H1 (cell line): ENCODE results near the gene RFNG. TPM values are rescaled to one million over a fixed set of nuclear protein-coding genes. Genes with fewer than 3 reads are reported as not detected.

Source experiments
- CTCF ChIA-PET: fragments of 300-600 bp; sonication (Branson Sonifier 250); formaldehyde crosslinking; loops from one replicate; lab custom pipeline; 2021; ENCODE audit not compliant: partially characterized antibody; lab: Charles Lee
- POLR2A ChIA-PET: fragments of 300-600 bp; sonication (Branson Sonifier 250); formaldehyde crosslinking; loops from one replicate; lab custom pipeline; 2021; ENCODE audit warnings: inconsistent platforms; ENCODE audit not compliant: partially characterized antibody; lab: Charles Lee
- DNase-seq, 2 experiments: peaks; one replicate each; pipeline versions ENCODE4 v3.0.0 to v3.0.0-alpha.2; 2010 to 2022; ENCODE audit warnings: low spot score in 2 of 2, low read depth in 1 of 2, mixed read lengths in 1 of 2
- FAIRE-seq: peaks from 2 replicates; lab custom pipeline; 2011; peaks lifted over from hg19 to GRCh38; lab: Jason Lieb, UNC
- H2AFZ ChIP-seq: 2 replicates; pipeline ENCODE4 v1.8.1; 2012; ENCODE audit warnings: low read length, inconsistent platforms
- H2AK5ac ChIP-seq: 2 replicates; pipeline ENCODE4 v1.6.1; 2013; ENCODE audit warnings: low read depth, low read length
- H2BK120ac ChIP-seq: replicated peaks from 2 replicates; pipeline ENCODE3; 2013; ENCODE audit warnings: low read depth, low read length, inconsistent platforms
- H2BK12ac ChIP-seq: 2 replicates; pipeline ENCODE4 v1.6.1; 2013; ENCODE audit warnings: low read depth, low read length
- H2BK15ac ChIP-seq: 2 replicates; pipeline ENCODE4 v1.6.1; 2013; ENCODE audit warnings: low read length
- H2BK20ac ChIP-seq: 2 replicates; pipeline ENCODE4 v1.6.1; 2013; ENCODE audit warnings: low read length
- H2BK5ac ChIP-seq: 2 replicates; pipeline ENCODE4 v1.6.1; 2013; ENCODE audit warnings: low read depth, low read length
- H3K14ac ChIP-seq: 2 replicates; pipeline ENCODE4 v1.6.1; 2013; ENCODE audit warnings: inconsistent platforms; ENCODE audit not compliant: insufficient read length
- H3K18ac ChIP-seq: 2 replicates; pipeline ENCODE4 v1.6.1; 2013; ENCODE audit warnings: low read length; ENCODE audit errors: extremely low read depth
- H3K23ac ChIP-seq: 2 replicates; pipeline ENCODE4 v1.6.1; 2013; ENCODE audit warnings: inconsistent platforms; ENCODE audit not compliant: insufficient read length
- H3K23me2 ChIP-seq: 2 replicates; pipeline ENCODE4 v1.6.1; 2013; ENCODE audit warnings: low read depth, low read length
- H3K27ac ChIP-seq: 2 replicates; pipeline ENCODE4 v1.6.1; 2011; ENCODE audit warnings: low read depth, low read length, inconsistent platforms
- H3K27me3 ChIP-seq, 4 experiments: replicated peaks in 1 of 4; 1 replicate in 1 of 4; 2 replicates in 3 of 4; pipeline versions ENCODE4 v1.6.1 to v1.8.1; 2011 to 2013; ENCODE audit warnings: low read length in 3 of 4, mild to moderate bottlenecking in 3 of 4, inconsistent platforms in 2 of 4, mixed read lengths in 2 of 4, moderate library complexity in 1 of 4; ENCODE audit not compliant: control insufficient read depth in 3 of 4, insufficient read depth in 3 of 4; ENCODE audit errors: extremely low read depth in 1 of 4
- H3K36me3 ChIP-seq, 4 experiments: 2 replicates each; pipeline versions ENCODE4 v1.6.1 to v1.8.1; 2011 to 2013; ENCODE audit warnings: mild to moderate bottlenecking in 4 of 4, low read length in 3 of 4, moderate library complexity in 2 of 4, control low read depth in 1 of 4, inconsistent platforms in 1 of 4; ENCODE audit not compliant: insufficient read depth in 4 of 4, control insufficient read depth in 2 of 4
- H3K4ac ChIP-seq: replicated peaks from 2 replicates; pipeline ENCODE3; 2013; ENCODE audit warnings: low read length, low read depth, mixed read lengths, inconsistent platforms; ENCODE audit not compliant: insufficient read length
- H3K4me1 ChIP-seq, 4 experiments: replicated peaks in 1 of 4; 1 replicate in 1 of 4; 2 replicates in 3 of 4; pipeline versions ENCODE4 v1.6.1 to v1.8.1; 2011 to 2013; ENCODE audit warnings: low read length in 3 of 4, inconsistent platforms in 2 of 4, mixed read lengths in 1 of 4; ENCODE audit not compliant: insufficient read depth in 4 of 4, control insufficient read depth in 3 of 4
- H3K4me2 ChIP-seq, 2 experiments: 2 replicates each; pipeline versions ENCODE4 v1.6.1 to v1.8.1; 2011 to 2013; ENCODE audit warnings: low read depth in 2 of 2, low read length in 2 of 2, control low read depth in 1 of 2, inconsistent platforms in 1 of 2, mild to moderate bottlenecking in 1 of 2; ENCODE audit not compliant: insufficient read depth in 1 of 2
- H3K4me3 ChIP-seq, 4 experiments: fragments of 200-600, 300-600 bp in 1 of 4; sonication (generic), shearing (Covaris generic), sonication (Bioruptor Twin) in 1 of 4; 2 replicates each; pipeline versions ENCODE4 v1.5.1 to v1.8.1; 2011 to 2016; ENCODE audit warnings: low read length in 4 of 4, low read depth in 3 of 4, control low read depth in 2 of 4, inconsistent platforms in 2 of 4, mild to moderate bottlenecking in 2 of 4, mixed read lengths in 1 of 4, moderate library complexity in 1 of 4; ENCODE audit not compliant: insufficient read depth in 2 of 4; ENCODE audit errors: extremely low read depth in 1 of 4
- H3K56ac ChIP-seq: replicated peaks from 2 replicates; pipeline ENCODE3; 2013; ENCODE audit warnings: low read depth, mild to moderate bottlenecking, mixed read lengths, low read length, inconsistent platforms; ENCODE audit not compliant: insufficient read length
- H3K79me1 ChIP-seq: 2 replicates; pipeline ENCODE4 v1.6.1; 2013; ENCODE audit warnings: low read depth, low read length, control low read depth
- H3K79me2 ChIP-seq, 2 experiments: 2 replicates each; pipeline versions ENCODE4 v1.6.1 to v1.8.1; 2012 to 2013; ENCODE audit warnings: low read length in 2 of 2, mild to moderate bottlenecking in 2 of 2, inconsistent platforms in 1 of 2; ENCODE audit not compliant: insufficient read depth in 2 of 2, control insufficient read depth in 1 of 2
- H3K9ac ChIP-seq, 4 experiments: replicated peaks in 1 of 4; 1 replicate in 1 of 4; 2 replicates in 3 of 4; pipeline versions ENCODE4 v1.6.1 to v1.8.1; 2011 to 2013; ENCODE audit warnings: low read depth in 3 of 4, low read length in 3 of 4, control low read depth in 2 of 4, mild to moderate bottlenecking in 2 of 4, moderate library complexity in 2 of 4, inconsistent platforms in 1 of 4; ENCODE audit errors: extremely low read depth in 1 of 4
- H3K9me3 ChIP-seq, 2 experiments: 2 replicates each; pipeline versions ENCODE4 v1.6.1 to v1.8.1; 2012 to 2013; ENCODE audit warnings: mild to moderate bottlenecking in 2 of 2, moderate library complexity in 2 of 2, control low read depth in 1 of 2, inconsistent platforms in 1 of 2, low read depth in 1 of 2, low read length in 1 of 2, mixed read lengths in 1 of 2; ENCODE audit not compliant: insufficient read depth in 2 of 2
- H4K20me1 ChIP-seq, 2 experiments: replicated peaks in 1 of 2; 2 replicates each; pipeline versions ENCODE3 to v1.8.1; 2011 to 2013; ENCODE audit warnings: inconsistent platforms in 2 of 2, low read length in 2 of 2, mild to moderate bottlenecking in 1 of 2; ENCODE audit not compliant: insufficient read depth in 2 of 2, control insufficient read depth in 1 of 2
- H4K5ac ChIP-seq: 2 replicates; pipeline ENCODE4 v1.6.1; 2013; ENCODE audit warnings: low read length, low read depth, mixed read lengths, inconsistent platforms; ENCODE audit not compliant: insufficient read length
- H4K8ac ChIP-seq: 2 replicates; pipeline ENCODE4 v1.8.0; 2013; ENCODE audit warnings: mild to moderate bottlenecking, moderate library complexity, low read length, inconsistent platforms; ENCODE audit not compliant: insufficient read depth; ENCODE audit errors: extremely low read depth
- H4K91ac ChIP-seq: replicated peaks from 2 replicates; pipeline ENCODE3; 2013; ENCODE audit warnings: low read length, mixed read lengths, inconsistent platforms; ENCODE audit not compliant: insufficient read length
- MAX ChIP-seq: IDR thresholded peaks from 2 replicates; pipeline ENCODE4 v1.6.1; 2012; ENCODE audit warnings: inconsistent platforms
- RAD21 ChIP-seq, 2 experiments: IDR thresholded peaks in 1 of 2; conservative IDR thresholded peaks in 1 of 2; 2 replicates each; pipeline ENCODE4 v1.6.1; 2011; ENCODE audit warnings: low read depth in 2 of 2, low read length in 2 of 2, improper control_type of control experiment in 1 of 2, inconsistent platforms in 1 of 2, mild to moderate bottlenecking in 1 of 2, moderate library complexity in 1 of 2
- WGBS, 2 experiments: shearing (Covaris generic) in 1 of 2; methylation state at CpG; one replicate each; pipeline versions ENCODE4 v1.1.6 to v1.1.7; 2013 to 2015; ENCODE audit warnings: low lambda C conversion rate in 2 of 2, mixed read lengths in 2 of 2, inconsistent platforms in 1 of 2, low coverage in 1 of 2, missing lambda C conversion rate in 1 of 2; ENCODE audit not compliant: insufficient replicate concordance in 2 of 2, insufficient coverage in 1 of 2, insufficient read length in 1 of 2; ENCODE audit errors: extremely low coverage in 1 of 2, missing lambda C conversion rate in 1 of 2; 5-methylcytosine and 5-hydroxymethylcytosine counted together
- polyA plus RNA-seq, 7 experiments: library from polyadenylated mRNA; depleted of rRNA in 3 of 7; stranded (reverse) in 5 of 7; unstranded in 2 of 7; fragments of >200 nt in 5 of 7; fragments of 200-250 nt in 2 of 7; gene quantifications; 1 replicate in 5 of 7; 2 replicates in 1 of 7; 4 replicates in 1 of 7; pipeline versions ENCODE4 v1.2.1 to v1.2.3, GENCODE V29; 2011 to 2013; ENCODE audit warnings: missing spikeins in 2 of 7, mixed read lengths in 2 of 7
- total RNA-seq: library from RNA; stranded (reverse); fragmentation: NEBNext Ultra II Directional; extraction: Animal tissue kit (Norgen Biotek cat#: 25700); gene quantifications from 2 replicates; pipeline ENCODE4 v1.2.1, GENCODE V29; 2021
- TF ChIP-seq, protein P1 (sequence below), 3 experiments: IDR thresholded peaks; 1 replicate in 2 of 3; 2 replicates in 1 of 3; pipeline versions ENCODE4 v1.5.1 to v1.6.1; 2011; ENCODE audit warnings: low read length in 3 of 3, mild to moderate bottlenecking in 3 of 3, inconsistent platforms in 2 of 3, low read depth in 1 of 3, moderate library complexity in 1 of 3; ENCODE audit not compliant: insufficient read depth in 1 of 3; ENCODE audit errors: control extremely low read depth in 1 of 3

The RFNG gene
- total and polyA plus RNA-seq, 2 of the 8 experiments (the other 6 are each of a cell fraction or from before 2014, with no cell fraction given), result 26.7 to 28.4 TPM

GRCh38 chr17:82021107-82021899 lies 30.3 kb downstream of the RFNG start:
- peaks cover 7 to 14% of the 10 kb centered on the region in 2 experiments for H4K20me1 ChIP-seq
- no peak overlapping the region for H2AFZ ChIP-seq
- H3K9me3 ChIP-seq, result no peaks in the 10 kb centered on the region
- peak overlapping the region; percentile 83 to 93 (median 86); a peak in 5 of 8 replicates for H3K4me3 ChIP-seq
- no peaks in the 10 kb centered on the region for H3K36me3 ChIP-seq
- H2AK5ac ChIP-seq, result no peak overlapping the region
- no peak overlapping the region for H3K56ac ChIP-seq
- TF ChIP-seq, protein P1, sequence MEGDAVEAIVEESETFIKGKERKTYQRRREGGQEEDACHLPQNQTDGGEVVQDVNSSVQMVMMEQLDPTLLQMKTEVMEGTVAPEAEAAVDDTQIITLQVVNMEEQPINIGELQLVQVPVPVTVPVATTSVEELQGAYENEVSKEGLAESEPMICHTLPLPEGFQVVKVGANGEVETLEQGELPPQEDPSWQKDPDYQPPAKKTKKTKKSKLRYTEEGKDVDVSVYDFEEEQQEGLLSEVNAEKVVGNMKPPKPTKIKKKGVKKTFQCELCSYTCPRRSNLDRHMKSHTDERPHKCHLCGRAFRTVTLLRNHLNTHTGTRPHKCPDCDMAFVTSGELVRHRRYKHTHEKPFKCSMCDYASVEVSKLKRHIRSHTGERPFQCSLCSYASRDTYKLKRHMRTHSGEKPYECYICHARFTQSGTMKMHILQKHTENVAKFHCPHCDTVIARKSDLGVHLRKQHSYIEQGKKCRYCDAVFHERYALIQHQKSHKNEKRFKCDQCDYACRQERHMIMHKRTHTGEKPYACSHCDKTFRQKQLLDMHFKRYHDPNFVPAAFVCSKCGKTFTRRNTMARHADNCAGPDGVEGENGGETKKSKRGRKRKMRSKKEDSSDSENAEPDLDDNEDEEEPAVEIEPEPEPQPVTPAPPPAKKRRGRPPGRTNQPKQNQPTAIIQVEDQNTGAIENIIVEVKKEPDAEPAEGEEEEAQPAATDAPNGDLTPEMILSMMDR (IDR thresholded peaks at IDR 0.05; ENCODE audit: control extremely low read depth in 1 of 3, insufficient read depth in 1 of 3, low read depth in 1 of 3, low read length in 3 of 3), result peak; percentile 47 to 55 (median 51)
- TF ChIP-seq RAD21 (IDR thresholded peaks at IDR 0.05 in 1 of 2, conservative IDR thresholded peaks at IDR 0.05 in 1 of 2; ENCODE audit: low read depth in 2 of 2, low read length in 2 of 2) (peak; percentile 56 to 75), MAX (no peak)
- H2BK20ac ChIP-seq, result no peak overlapping the region
- H3K4me2 ChIP-seq, result peak overlapping the region; percentile 87 to 92; a peak in 3 of 4 replicates
- no peak for DNase-seq
- no peak overlapping the region for H3K14ac ChIP-seq
- ChIA-PET POLR2A (interaction anchor here (0.7 to 4.3 kb wide), 10 partner anchors 9 to 135 kb away, joined by 3 to 22 read pairs (median 7); partner anchors contain the start of genes FASN and RAC3), CTCF (interaction anchor here (0.6 to 4.7 kb wide), 28 partner anchors 9 to 121 kb away, joined by 3 to 29 read pairs (median 6); partner anchors contain the start of genes ASPSCR1, DUS1L, MAFG and SIRT7)
- H3K9ac ChIP-seq, result no peak overlapping the region; a peak in 1 of 7 replicates
- H4K8ac ChIP-seq, result no peak overlapping the region
- no peak overlapping the region for H2BK5ac ChIP-seq
- H3K27me3 ChIP-seq, result no peaks in the 10 kb centered on the region
- peak overlapping the region; percentile 44 for H3K4ac ChIP-seq
- no peak overlapping the region for H3K18ac ChIP-seq
- no peak overlapping the region for H2BK12ac ChIP-seq
- peaks cover 4% of the 10 kb centered on the region; the same call in 1 of the 2 replicates for H3K79me1 ChIP-seq
- peaks cover 0 to 12% of the 10 kb centered on the region in 2 experiments; a peak in 1 of 4 replicates for H3K79me2 ChIP-seq
- peaks cover 0 to 14% (median 8%) of the 10 kb centered on the region in 4 experiments; a peak in 5 of 7 replicates for H3K4me1 ChIP-seq
- H2BK15ac ChIP-seq, result no peak overlapping the region
- H4K5ac ChIP-seq, result no peak overlapping the region
- no peak overlapping the region for H2BK120ac ChIP-seq
- peaks cover 12% of the 10 kb centered on the region for H3K23me2 ChIP-seq
- no peak overlapping the region for H4K91ac ChIP-seq
- no peak for FAIRE-seq
- H3K23ac ChIP-seq, result no peak overlapping the region
- 93% methylated on average over 25 of the region's 25 CpGs; no CpG with 5 or more reads in 1 of the 2 experiments for WGBS, 2 experiments
- H3K27ac ChIP-seq, result no peak overlapping the region
